Urinary bladder (tissue), 4 donors: Measurements from ENCODE around the gene ABHD12B. TPM values are rescaled to one million over a fixed set of nuclear protein-coding genes. Genes with fewer than 3 reads are reported as not detected.
"Not testable (repeated sequence)": the region's sequence is repeated elsewhere in the genome, so short reads cannot be mapped to it uniquely, and the experiment has no call there.

Experiments used
- DNase-seq: peaks from one replicate; pipeline ENCODE4 v3.0.0-alpha.2; 2015; ENCODE audit errors: extremely low spot score
- H3K27ac ChIP-seq: one replicate; pipeline ENCODE4 v1.5.1; 2013; ENCODE audit warnings: low read depth, mild to moderate bottlenecking, moderate library complexity
- H3K36me3 ChIP-seq: one replicate; pipeline ENCODE4 v1.6.1; 2013; ENCODE audit warnings: mild to moderate bottlenecking, moderate library complexity; ENCODE audit not compliant: insufficient read depth
- H3K4me1 ChIP-seq: one replicate; pipeline ENCODE4 v1.6.1; 2013; ENCODE audit warnings: mild to moderate bottlenecking, moderate library complexity; ENCODE audit not compliant: insufficient read depth
- H3K4me3 ChIP-seq: one replicate; pipeline ENCODE4 v1.5.1; 2013; ENCODE audit warnings: low read depth, low read length
- WGBS: extraction: QIAGEN DNeasy Blood & Tissue Kit; methylation state at CpG from one replicate; pipeline ENCODE4 v1.1.7; 2013; 5-methylcytosine and 5-hydroxymethylcytosine counted together
- polyA plus RNA-seq: library from polyadenylated mRNA; stranded (reverse); fragments of 200-250 nt; gene quantifications from one replicate; pipeline ENCODE4 v1.2.3, GENCODE V29; 2013
- small RNA-seq: library from RNA; depleted of rRNA; stranded (forward); fragments of <200 nt; gene quantifications from one replicate; pipeline ENCODE3, GENCODE V24; 2014
- total RNA-seq: library from RNA; depleted of rRNA; stranded (reverse); fragments of >200 nt; gene quantifications from one replicate; pipeline ENCODE4 v1.2.3, GENCODE V29; 2014
- donor health status: healthy with polysubstance abuse.
- donor health status: healthy.

ABHD12B gene
- total and polyA plus RNA-seq, 2 donors = not detected

DNA sequence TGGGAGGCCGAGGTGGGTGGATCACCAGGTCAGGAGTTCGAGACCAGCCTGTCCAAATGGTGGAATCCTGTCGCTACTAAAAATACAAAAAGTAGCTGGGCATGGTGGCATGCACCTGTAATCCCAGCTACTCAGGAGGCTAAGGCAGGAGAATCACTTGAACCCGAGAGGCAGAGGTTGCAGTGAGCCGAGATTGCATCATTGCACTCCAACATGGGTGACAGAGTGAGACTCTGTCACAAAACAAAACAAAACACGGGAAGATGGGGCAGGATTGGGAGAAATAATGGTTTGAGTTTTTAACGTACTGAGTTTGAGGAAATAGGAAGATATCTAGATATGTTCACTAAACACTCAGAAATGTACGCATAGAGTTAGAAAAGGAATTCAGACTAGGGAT, 69.8 kb downstream of the ABHD12B start:
- not testable (repeated sequence) for H3K4me3 ChIP-seq, DNase-seq, H3K36me3 ChIP-seq, H3K4me1 ChIP-seq, H3K27ac ChIP-seq
- 95% methylated on average over 8 of the region's 8 CpGs for WGBS

DNA sequence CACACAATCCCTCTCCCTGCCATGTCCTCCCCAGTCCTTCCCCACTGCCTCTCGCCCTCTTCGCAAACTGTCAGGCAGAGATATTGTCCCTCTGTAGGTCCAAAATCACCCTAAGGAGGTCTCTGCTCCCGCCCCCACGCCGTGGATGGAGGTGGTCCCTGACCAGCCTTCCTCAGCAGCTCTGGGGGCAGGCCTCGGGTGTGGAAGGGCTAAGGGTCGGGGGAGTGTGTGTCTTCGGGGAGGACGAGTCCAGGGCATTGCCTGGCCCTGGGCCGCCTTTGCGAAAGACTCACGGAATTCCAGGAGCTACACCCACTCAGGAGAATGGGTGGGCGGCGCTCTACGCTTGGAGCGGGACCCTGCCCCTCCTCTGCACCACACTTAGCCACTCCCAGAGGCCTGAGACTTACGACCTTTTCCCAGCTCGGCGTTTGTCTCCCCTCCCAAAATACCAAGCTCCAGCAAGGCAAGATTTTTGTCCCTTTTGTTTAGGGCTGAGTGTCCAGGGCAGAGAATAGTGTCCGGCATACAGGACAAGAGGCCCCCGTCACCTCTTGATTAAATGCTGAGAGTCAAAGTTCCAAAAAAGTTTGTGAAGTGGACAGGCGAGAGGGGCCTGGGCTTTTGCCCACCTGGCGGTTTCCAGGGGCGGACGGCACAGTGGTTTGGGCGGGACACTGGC, 71.5 kb downstream of the ABHD12B start:
- Histone ChIP-seq H3K4me3 (peak overlapping the region; percentile 61), H3K36me3 (no peaks in the 10 kb centered on the region), H3K27ac (peak overlapping the region; percentile 2), H3K4me1 (no peaks in the 10 kb centered on the region)
- 12% methylated on average over 26 of the region's 26 CpGs for WGBS
- DNase-seq = no peak

DNA sequence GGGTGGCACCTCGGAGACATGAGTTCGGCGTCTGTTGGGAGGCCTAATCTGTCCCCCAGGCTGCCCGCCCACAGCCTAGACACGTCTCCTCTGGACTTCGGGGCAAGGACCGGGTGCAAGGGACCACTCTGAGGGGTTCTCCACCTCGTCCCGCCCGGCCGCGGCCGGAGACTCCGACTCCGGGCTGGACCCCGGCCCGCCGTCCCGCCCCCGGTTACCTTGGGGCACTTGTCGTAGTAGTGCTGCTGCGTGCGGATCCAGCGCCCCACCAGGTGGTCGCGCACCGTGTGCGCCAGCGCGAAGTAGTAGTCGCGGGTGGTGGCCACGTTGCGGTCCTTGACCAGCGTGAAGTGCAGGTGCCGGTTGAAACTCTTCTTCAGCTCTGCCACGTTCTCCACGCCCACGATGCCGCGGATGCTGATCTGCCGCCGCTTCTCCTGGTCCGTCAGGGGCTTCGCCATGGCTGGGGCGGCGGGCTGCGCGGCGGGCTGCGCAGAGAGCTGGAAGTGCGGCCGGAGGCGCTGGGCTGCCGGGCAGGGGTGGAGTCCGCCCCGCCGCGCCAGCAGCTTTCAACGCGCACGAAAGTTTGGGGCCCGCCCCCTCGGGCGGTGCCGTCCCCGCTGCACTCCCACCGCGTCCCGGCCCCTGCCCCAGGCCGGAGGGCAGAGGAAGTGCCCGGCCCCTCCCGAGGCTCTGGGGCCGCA, 72.2 kb downstream of the ABHD12B start, which contains the start of gene PYGL:
Gene PYGL (minus strand): TSS at position 541 of the 704 bp plus-strand sequence. CDS start 80 bp downstream, at position 461.
- WGBS = under 1% methylated on average over 74 of the region's 74 CpGs

DNA sequence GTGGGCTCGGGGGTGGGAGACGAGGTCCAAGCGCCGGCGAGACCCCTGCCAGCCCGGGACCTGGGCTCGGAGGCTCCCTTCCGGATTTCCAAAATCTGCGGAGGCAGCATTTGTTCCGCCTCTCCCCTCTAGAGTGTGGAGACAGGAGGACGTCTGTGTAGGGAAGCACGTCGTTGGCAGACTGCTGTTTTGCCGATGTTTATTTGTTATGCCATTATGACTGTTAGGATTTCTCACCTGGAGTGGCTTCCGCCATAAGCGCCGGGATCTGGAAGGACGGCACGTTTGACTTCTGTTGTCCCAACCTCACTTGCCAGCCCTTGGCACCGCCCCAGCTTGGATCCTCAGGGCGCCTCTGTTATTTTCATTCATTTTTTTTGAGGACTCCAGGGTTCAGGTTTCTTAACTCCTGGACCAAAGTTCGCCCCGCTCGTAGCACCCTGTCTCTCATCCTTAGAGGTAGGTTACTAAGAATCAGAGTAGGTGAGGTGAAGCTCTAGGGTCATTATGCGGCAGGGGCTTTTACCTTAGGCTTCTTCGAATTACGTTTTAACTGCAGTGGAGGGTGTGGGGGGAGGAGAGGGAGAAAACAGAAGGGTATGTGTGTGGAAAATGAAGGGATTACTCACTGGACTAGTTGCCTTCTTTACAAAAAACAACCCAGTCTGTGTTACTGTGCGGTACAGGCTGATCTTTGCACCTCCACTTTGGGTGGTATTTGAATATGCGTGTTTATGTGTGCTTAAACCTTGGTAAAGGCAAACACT, 73.0 kb downstream of the ABHD12B start:
- H3K4me3 ChIP-seq = peak overlapping the region; percentile 61
- H3K27ac ChIP-seq = peak overlapping the region; percentile 79
- WGBS = 11% methylated on average over 29 of the region's 29 CpGs
- DNase-seq = no peak
- H3K36me3 ChIP-seq = no peaks in the 10 kb centered on the region
- H3K4me1 ChIP-seq = no peaks in the 10 kb centered on the region

More for the DNA sequence above, 72.2 kb downstream of the ABHD12B start, which contains the start of gene PYGL:
- peak within 1 kb of the TSS; percentile 79 for H3K27ac ChIP-seq
- DNase-seq = no peak
- H3K4me1 ChIP-seq = no peaks in the 10 kb centered on the region
- peak within 1 kb of the TSS; percentile 61 for H3K4me3 ChIP-seq
- H3K36me3 ChIP-seq = no peaks in the 10 kb centered on the region

DNA sequence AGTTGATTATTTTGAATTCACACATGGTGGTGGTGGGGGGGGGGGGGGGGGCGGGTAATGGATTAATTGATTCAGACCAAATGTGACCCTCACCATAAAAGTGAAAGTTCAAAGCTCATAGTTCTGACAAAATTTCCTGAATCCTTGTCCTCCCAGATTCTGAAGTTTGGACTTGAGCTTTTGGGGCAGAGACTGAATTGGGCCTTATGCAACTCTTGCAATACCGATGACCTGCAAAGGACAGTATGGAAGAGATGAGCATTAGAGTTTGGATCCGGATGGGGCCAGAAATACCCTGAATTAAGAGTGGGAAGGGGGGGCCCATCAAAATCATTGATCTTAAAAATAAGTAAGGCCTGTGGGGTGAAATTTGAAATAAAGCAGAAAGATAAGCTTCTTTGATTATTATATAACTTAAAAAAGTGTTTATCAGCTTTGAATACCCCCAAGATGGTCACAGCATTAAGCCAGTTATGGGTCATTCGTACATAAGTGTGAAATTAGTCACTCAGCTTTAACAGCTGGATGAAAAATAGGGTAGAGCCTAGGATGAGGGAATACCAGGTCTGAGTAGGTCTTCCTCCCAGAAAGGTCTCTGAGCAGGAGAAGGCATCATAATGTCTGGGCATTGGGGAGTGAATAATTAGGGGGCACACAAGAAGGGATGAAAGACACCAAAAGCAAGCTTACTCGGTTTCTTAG, 74.5 kb downstream of the ABHD12B start:
- 95% methylated on average over 5 of the region's 5 CpGs for WGBS
- Histone ChIP-seq H3K36me3 (no peaks in the 10 kb centered on the region), H3K4me1 (no peaks in the 10 kb centered on the region), H3K4me3 (no peak overlapping the region), H3K27ac (no peak overlapping the region)
- no peak for DNase-seq

DNA sequence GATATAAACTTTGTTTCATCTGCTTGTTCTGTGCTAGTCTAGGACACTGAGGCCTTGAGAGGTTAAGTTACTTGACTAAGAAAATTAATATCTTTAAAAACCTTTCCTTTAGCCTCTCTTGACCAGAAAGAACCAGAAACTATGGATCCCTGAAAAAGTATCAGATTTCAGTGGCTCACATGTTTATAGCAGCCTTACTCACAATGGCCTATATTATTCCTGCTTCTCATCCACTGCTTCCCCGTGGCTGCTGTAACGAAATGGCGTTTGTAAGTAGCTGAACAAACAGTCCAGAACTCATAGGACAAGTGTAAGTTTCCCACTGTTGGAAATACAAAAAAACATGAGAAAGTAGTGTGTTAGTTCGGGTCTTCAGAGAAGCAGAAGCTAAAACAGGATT, 75.6 kb downstream of the ABHD12B start:
- no peaks in the 10 kb centered on the region for H3K36me3 ChIP-seq
- DNase-seq = no peak
- H3K4me1 ChIP-seq = no peaks in the 10 kb centered on the region
- H3K27ac ChIP-seq = no peak overlapping the region
- no peak overlapping the region for H3K4me3 ChIP-seq
- WGBS = 64% methylated on average over 4 of the region's 4 CpGs

DNA sequence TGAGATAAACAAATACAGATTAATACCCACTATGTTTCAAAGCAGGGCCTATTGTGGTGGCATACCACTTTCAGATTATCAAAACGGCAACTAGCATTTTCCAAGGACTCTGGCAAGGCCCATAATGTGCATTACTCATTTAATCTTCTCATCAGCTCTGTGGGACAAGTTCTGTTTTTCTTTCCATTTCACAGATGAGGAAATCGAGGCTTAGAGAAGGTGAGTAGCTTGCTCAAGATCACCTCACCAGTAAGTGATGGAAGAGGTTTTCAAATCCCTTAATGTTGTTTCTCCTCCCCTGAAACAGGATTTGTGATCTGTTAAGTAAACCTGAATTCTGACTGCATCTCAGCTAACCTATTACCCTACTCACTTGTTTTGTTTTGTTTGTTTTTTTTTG, 76.4 kb downstream of the ABHD12B start:
- no peak overlapping the region for H3K27ac ChIP-seq
- no peak for DNase-seq
- no peak overlapping the region for H3K4me3 ChIP-seq
- WGBS = 85% methylated on average over 2 of the region's 2 CpGs
- no peaks in the 10 kb centered on the region for H3K36me3 ChIP-seq
- no peaks in the 10 kb centered on the region for H3K4me1 ChIP-seq

DNA sequence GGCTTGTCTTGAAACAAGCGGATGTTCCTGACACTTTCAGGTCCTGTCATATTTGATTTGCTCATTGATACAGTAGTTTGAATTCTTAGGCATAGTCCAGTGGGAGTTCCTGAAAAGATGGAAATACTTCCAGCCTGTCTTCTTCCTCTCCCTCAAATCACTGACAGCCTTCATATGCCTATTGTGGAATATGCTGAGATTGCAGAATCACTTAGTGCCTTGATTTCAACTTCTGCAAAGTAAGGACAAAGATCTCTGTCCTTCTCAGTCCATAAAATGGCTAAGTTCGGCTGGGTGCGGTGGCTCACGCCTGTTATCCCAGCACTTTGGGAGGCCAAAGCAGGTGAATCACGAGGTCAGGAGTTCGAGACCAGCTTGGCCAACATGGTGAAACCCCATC, 79.2 kb downstream of the ABHD12B start:
- Histone ChIP-seq H3K27ac (no peak overlapping the region), H3K4me1 (no peaks in the 10 kb centered on the region), H3K4me3 (no peak overlapping the region), H3K36me3 (no peaks in the 10 kb centered on the region)
- WGBS = 94% methylated on average over 6 of the region's 6 CpGs
- DNase-seq = no peak

DNA sequence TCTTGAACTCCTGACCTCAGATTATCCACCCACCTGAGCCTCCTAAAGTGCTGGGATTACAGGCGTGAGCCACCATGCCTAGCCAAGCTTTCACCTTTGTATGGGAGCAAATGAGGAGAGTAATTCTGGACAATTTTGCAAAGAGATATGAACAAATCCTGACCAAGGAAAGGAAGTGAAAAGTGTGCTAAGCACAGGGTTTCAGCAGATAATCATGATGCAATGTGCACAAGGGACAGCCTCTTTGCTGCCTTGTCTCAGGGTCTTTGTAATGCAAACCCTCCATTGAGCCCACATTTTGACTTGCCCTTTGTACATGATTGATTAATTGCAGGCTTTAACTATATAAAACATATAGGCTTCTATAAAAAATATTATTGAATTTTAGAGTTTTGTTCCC, 81.6 kb downstream of the ABHD12B start:
- no peak for DNase-seq
- H3K36me3 ChIP-seq = no peaks in the 10 kb centered on the region
- 91% methylated on average over 1 of the region's 1 CpG for WGBS

More for the DNA sequence above, 81.6 kb downstream of the ABHD12B start:
- Histone ChIP-seq H3K27ac (no peak overlapping the region), H3K4me3 (no peak overlapping the region), H3K4me1 (no peaks in the 10 kb centered on the region)

Small RNA genes within 50 kb of the gene (small RNA-seq; reads per million reads assigned to genes)
- not detected for gene RF00593

Other genes starting within 250 kb of the ABHD12B start
- gene SAV1, start 203.7 kb upstream of the ABHD12B start, total RNA-seq = 31.8 TPM
- 25.5 TPM for gene SAV1, start 203.7 kb upstream of the ABHD12B start, polyA plus RNA-seq
- gene NIN, start 40.9 kb upstream of the ABHD12B start, total RNA-seq = 46.8 TPM
- 11.3 TPM for gene NIN, start 40.9 kb upstream of the ABHD12B start, polyA plus RNA-seq
- 30.5 TPM for gene PYGL, start 72.4 kb downstream of the ABHD12B start, total RNA-seq
- 28.6 TPM for gene PYGL, start 72.4 kb downstream of the ABHD12B start, polyA plus RNA-seq
- 1.1 TPM for gene TRIM9, start 223.1 kb downstream of the ABHD12B start, total RNA-seq
- 0.70 TPM for gene TRIM9, start 223.1 kb downstream of the ABHD12B start, polyA plus RNA-seq